HepG2 (cell line): ENCODE data around the gene POU2F2. TPM values are rescaled to one million over a fixed set of nuclear protein-coding genes. Genes with fewer than 3 reads are reported as not detected.

ENCODE experiments used
- ATAC-seq: fragments of 200-7000 bp; cut with Tn5 transposase; 3 replicates; pipeline ENCODE4 v1.9.1; 2020; ENCODE audit warnings: mild to moderate bottlenecking, moderate library complexity
- BruUV-seq: library from RNA; stranded (reverse); fragments of 400-500 nt; replicated peaks from 2 replicates; lab custom pipeline; 2021; lab: Mats Ljungman, UMichigan
- CTCF ChIA-PET: fragments of 300-600 bp; formaldehyde crosslinking; extraction: SDS; loops from one replicate; lab custom pipeline; 2021; ENCODE audit warnings: low total read pairs, inconsistent platforms, low intra/inter-chr PET ratio; lab: Yijun Ruan, JAX
- POLR2A ChIA-PET: fragments of 350-600 bp; sonication (Branson Sonifier 250); formaldehyde crosslinking; loops from one replicate; lab custom pipeline; 2020; ENCODE audit warnings: antibody characterized with exemption, inconsistent platforms; lab: Yijun Ruan, JAX
- DNase-seq: peaks from one replicate; pipeline ENCODE4 v3.0.0-alpha.2; 2015; ENCODE audit warnings: low spot score
- FAIRE-seq: peaks from 3 replicates; lab custom pipeline; 2011; peaks lifted over from hg19 to GRCh38; lab: Jason Lieb, UNC
- H2AFZ ChIP-seq: one replicate; pipeline ENCODE4 v1.6.1; 2011; ENCODE audit warnings: low read length, inconsistent platforms
- H3K27ac ChIP-seq: fragments of 300-600 bp; 3 replicates; pipeline ENCODE4 v1.8.0; 2011; ENCODE audit warnings: mixed run types, mild to moderate bottlenecking, mixed read lengths, low read length, inconsistent platforms; ENCODE audit not compliant: insufficient read depth; ENCODE audit errors: extremely low read length
- H3K27me3 ChIP-seq, 2 experiments: fragments of 200-600 bp in 1 of 2; 2 replicates in 1 of 2; 3 replicates in 1 of 2; pipeline versions ENCODE4 v1.6.0 to v1.8.0; 2011; ENCODE audit warnings: low read length in 2 of 2, mild to moderate bottlenecking in 2 of 2, moderate library complexity in 2 of 2, inconsistent platforms in 1 of 2; ENCODE audit not compliant: insufficient read depth in 2 of 2, control insufficient read depth in 1 of 2
- H3K36me3 ChIP-seq, 2 experiments: fragments of 200-600 bp in 1 of 2; replicated peaks in 1 of 2; 2 replicates in 1 of 2; 3 replicates in 1 of 2; pipeline versions ENCODE4 v1.5.1 to v1.8.0; 2011; ENCODE audit warnings: low read length in 2 of 2, inconsistent platforms in 1 of 2; ENCODE audit not compliant: insufficient read depth in 2 of 2, control insufficient read depth in 1 of 2
- H3K4me1 ChIP-seq: 2 replicates; pipeline ENCODE4 v1.5.1; 2012; ENCODE audit warnings: low read length, inconsistent platforms; ENCODE audit not compliant: insufficient read depth
- H3K4me2 ChIP-seq: 2 replicates; pipeline ENCODE4 v1.6.0; 2011; ENCODE audit warnings: low read depth, low read length, inconsistent platforms
- H3K4me3 ChIP-seq, 3 experiments: fragments of 200-600 bp in 1 of 3; sonication (generic), shearing (Covaris generic) in 1 of 3; replicated peaks in 1 of 3; 2 replicates each; pipeline ENCODE4 v1.5.1; 2011 to 2016; ENCODE audit warnings: low read length in 3 of 3, inconsistent platforms in 2 of 3, low read depth in 2 of 3, mild to moderate bottlenecking in 2 of 3, control low read depth in 1 of 3, mixed read lengths in 1 of 3; ENCODE audit not compliant: insufficient read depth in 1 of 3
- H3K79me2 ChIP-seq: one replicate; pipeline ENCODE4 v1.6.1; 2011; ENCODE audit warnings: low read length, inconsistent platforms; ENCODE audit not compliant: insufficient read depth
- H3K9ac ChIP-seq: 2 replicates; pipeline ENCODE4 v1.6.0; 2011; ENCODE audit warnings: mild to moderate bottlenecking, low read depth, low read length, inconsistent platforms; ENCODE audit not compliant: insufficient read depth
- H3K9me3 ChIP-seq: 2 replicates; pipeline ENCODE4 v1.5.1; 2012; ENCODE audit warnings: mild to moderate bottlenecking, low read length
- H4K20me1 ChIP-seq: 2 replicates; pipeline ENCODE4 v1.6.0; 2011; ENCODE audit warnings: inconsistent platforms, mild to moderate bottlenecking, low read length, moderate library complexity; ENCODE audit not compliant: insufficient read depth
- CBX2 ChIP-seq, 2 experiments: fragments of 200-600 bp in 1 of 2; sonication (generic); formaldehyde crosslinking in 1 of 2; IDR thresholded peaks; 2 replicates each; pipeline versions ENCODE4 v1.7.0 to v1.8.1; 2018 to 2022; ENCODE audit warnings: low read depth in 2 of 2, low read length in 1 of 2, mild to moderate bottlenecking in 1 of 2, missing genetic modification reagents in 1 of 2
- GATAD2A ChIP-seq: IDR thresholded peaks from 2 replicates; pipeline ENCODE4 v1.6.1; 2016
- HNF1B ChIP-seq: sonication (generic); formaldehyde crosslinking; IDR thresholded peaks from 2 replicates; pipeline ENCODE4 v1.5.1; 2020; ENCODE audit warnings: mild to moderate bottlenecking, moderate library complexity, missing genetic modification reagents
- IRX3 ChIP-seq: sonication (generic); formaldehyde crosslinking; IDR thresholded peaks from 2 replicates; pipeline ENCODE4 v1.8.1; 2023; ENCODE audit warnings: mild to moderate bottlenecking, low read depth, missing genetic modification reagents, borderline replicate concordance
- JDP2 ChIP-seq: sonication (generic); formaldehyde crosslinking; IDR thresholded peaks from 2 replicates; pipeline ENCODE4 v1.8.1; 2022; ENCODE audit warnings: missing genetic modification reagents, borderline replicate concordance
- PITX1 ChIP-seq: sonication (generic); formaldehyde crosslinking; IDR thresholded peaks from 2 replicates; pipeline ENCODE4 v1.5.1; 2020; ENCODE audit warnings: mild to moderate bottlenecking, missing genetic modification reagents
- SKIL ChIP-seq: sonication (generic); formaldehyde crosslinking; IDR thresholded peaks from 2 replicates; pipeline ENCODE4 v1.8.0; 2022; ENCODE audit warnings: missing genetic modification reagents, mild to moderate bottlenecking, moderate library complexity, borderline replicate concordance
- SOX5 ChIP-seq: IDR thresholded peaks from 2 replicates; pipeline ENCODE4 v1.6.1; 2016; ENCODE audit warnings: borderline replicate concordance
- SRY ChIP-seq: sonication (generic); formaldehyde crosslinking; IDR thresholded peaks from 2 replicates; pipeline ENCODE4 v1.8.0; 2022; ENCODE audit warnings: mild to moderate bottlenecking, missing genetic modification reagents
- TBX3 ChIP-seq: fragments of 450-650 bp; IDR thresholded peaks from 2 replicates; pipeline ENCODE4 v1.6.1; 2017; ENCODE audit warnings: antibody characterized with exemption, mild to moderate bottlenecking, inconsistent platforms, borderline replicate concordance
- YEATS4 ChIP-seq: sonication (generic); formaldehyde crosslinking; IDR thresholded peaks from 2 replicates; pipeline ENCODE4 v1.4.0; 2020; ENCODE audit warnings: missing genetic modification reagents, borderline replicate concordance
- ZFP36L1 ChIP-seq: sonication (generic); formaldehyde crosslinking; IDR thresholded peaks from 2 replicates; pipeline ENCODE4 v1.8.0; 2022; ENCODE audit warnings: mild to moderate bottlenecking, missing genetic modification reagents, moderate library complexity
- ZNF251 ChIP-seq: sonication (generic); formaldehyde crosslinking; IDR thresholded peaks from 2 replicates; pipeline ENCODE4 v1.9.0; 2021; ENCODE audit warnings: mild to moderate bottlenecking, missing genetic modification reagents
- ZNF766 ChIP-seq: sonication (generic); formaldehyde crosslinking; IDR thresholded peaks from 2 replicates; pipeline ENCODE4 v1.5.0; 2020; ENCODE audit warnings: missing genetic modification reagents, borderline replicate concordance
- WGBS: methylation state at CpG from one replicate; pipeline ENCODE4 v1.1.6; 2017; ENCODE audit warnings: low lambda C conversion rate; 5-methylcytosine and 5-hydroxymethylcytosine counted together
- in situ Hi-C: cut with HindIII; loops from 2 replicates; pipeline ENCODE4 v1.10.0; 2017; ENCODE audit warnings: low pct_unique_long_range_greater_than_20kb; ENCODE audit not compliant: extremely low pct_ligation_motif_present
- intact Hi-C: fragments of 100-400 bp; cut with micrococcal nuclease; formaldehyde crosslinking; loops from one replicate; pipeline ENCODE4 v1.10.0; 2022; ENCODE audit not compliant: unreplicated experiment
- polyA plus RNA-seq, 8 experiments: library from polyadenylated mRNA; depleted of rRNA in 3 of 8; stranded (reverse) in 7 of 8; unstranded in 1 of 8; fragments of >200 nt; fragmentation: Illumina TruSeq in 4 of 8; extraction: Trizol in 4 of 8; gene quantifications; 2 replicates each; pipeline versions ENCODE4 v1.2.1 to v1.2.3, GENCODE V29; 2011 to 2016; ENCODE audit warnings: low read depth in 4 of 8, missing spikeins in 1 of 8, mixed read lengths in 1 of 8; ENCODE audit not compliant: insufficient read depth in 1 of 8
- total RNA-seq, 5 experiments: library from RNA; depleted of rRNA; stranded (reverse); fragments of >200 nt; fragmentation: Illumina TruSeq; extraction: Trizol; gene quantifications; 2 replicates each; pipeline ENCODE4 v1.2.3, GENCODE V29; 2016; ENCODE audit warnings: low read depth in 1 of 5

Gene POU2F2
- total and polyA plus RNA-seq, 2 of the 13 experiments (the other 11 are each of a cell fraction or from before 2014, with no cell fraction given): 0.09 to 0.17 TPM

- H3K27ac ChIP-seq: no peak overlapping the region
- H3K4me2 ChIP-seq: no peak overlapping the region
- H2AFZ ChIP-seq: no peak overlapping the region
- H3K9ac ChIP-seq: no peak overlapping the region
- intact Hi-C loops (no loop called here), in situ Hi-C loops (no loop called here)
- ChIA-PET POLR2A (no interaction called here), CTCF (no interaction called here)
- no TSS peak for BruUV-seq
- TF ChIP-seq TBX3 (no peak), ZNF251 (no peak), YEATS4 (CRISPR knock-in tag) (no peak), IRX3 (CRISPR knock-in tag) (no peak), HNF1B (no peak), SOX5 (CRISPR knock-in tag) (no peak)
- H3K4me1 ChIP-seq: no peaks in the 10 kb centered on the region
- H3K27me3 ChIP-seq: peaks cover 8 to 42% of the 10 kb centered on the region in 2 experiments; a peak in 4 of 5 replicates
- FAIRE-seq (no peak), DNase-seq (no peak), ATAC-seq (no peak)
- H3K9me3 ChIP-seq: no peaks in the 10 kb centered on the region
- no peaks in the 10 kb centered on the region for H4K20me1 ChIP-seq
- 0% methylated on average over 3 of the region's 5 CpGs for WGBS
- no peaks in the 10 kb centered on the region for H3K79me2 ChIP-seq
- no peaks in the 10 kb centered on the region for H3K36me3 ChIP-seq
- no peak overlapping the region for H3K4me3 ChIP-seq
These were observed 17.4 kb upstream of the POU2F2 start for GRCh38 chr19:42149447-42150202.

GRCh38 chr19:42148266-42148665 is 16.0 kb upstream of the POU2F2 start:
- DNase-seq (no peak), ATAC-seq (no peak), FAIRE-seq (no peak)
- ChIA-PET POLR2A (no interaction called here), CTCF (no interaction called here)
- intact Hi-C loops: no loop called here
- Histone ChIP-seq H3K9me3 (no peaks in the 10 kb centered on the region), H2AFZ (no peak overlapping the region), H4K20me1 (no peaks in the 10 kb centered on the region), H3K4me1 (no peaks in the 10 kb centered on the region), H3K79me2 (no peaks in the 10 kb centered on the region), H3K4me2 (no peak overlapping the region), H3K9ac (no peak overlapping the region), H3K4me3 (no peak overlapping the region), H3K36me3 (no peaks in the 10 kb centered on the region), H3K27me3 (peaks cover 6 to 32% of the 10 kb centered on the region in 2 experiments; a peak in 4 of 5 replicates), H3K27ac (no peak overlapping the region)
- in situ Hi-C loops: no loop called here
- BruUV-seq: no TSS peak
- 24% methylated on average over 4 of the region's 5 CpGs for whole genome bisulfite sequencing
- TF ChIP-seq PITX1: no peak
- no peak for TF ChIP-seq GATAD2A
- no peak for TF ChIP-seq ZNF766 (CRISPR knock-in tag)
- no peak for TF ChIP-seq CBX2 (IDR thresholded peaks at IDR 0.05; ENCODE audit: low read depth, low read length)
- no peak for TF ChIP-seq CBX2 (CRISPR knock-in tag; IDR thresholded peaks at IDR 0.05; ENCODE audit: low read depth)
- TF ChIP-seq SKIL (CRISPR knock-in tag): no peak
- TF ChIP-seq JDP2: no peak
- TF ChIP-seq SRY (CRISPR knock-in tag): no peak
- no peak for TF ChIP-seq ZFP36L1
